ENCODE measurements around the gene COPB1.

COPB1 gene, protein sequence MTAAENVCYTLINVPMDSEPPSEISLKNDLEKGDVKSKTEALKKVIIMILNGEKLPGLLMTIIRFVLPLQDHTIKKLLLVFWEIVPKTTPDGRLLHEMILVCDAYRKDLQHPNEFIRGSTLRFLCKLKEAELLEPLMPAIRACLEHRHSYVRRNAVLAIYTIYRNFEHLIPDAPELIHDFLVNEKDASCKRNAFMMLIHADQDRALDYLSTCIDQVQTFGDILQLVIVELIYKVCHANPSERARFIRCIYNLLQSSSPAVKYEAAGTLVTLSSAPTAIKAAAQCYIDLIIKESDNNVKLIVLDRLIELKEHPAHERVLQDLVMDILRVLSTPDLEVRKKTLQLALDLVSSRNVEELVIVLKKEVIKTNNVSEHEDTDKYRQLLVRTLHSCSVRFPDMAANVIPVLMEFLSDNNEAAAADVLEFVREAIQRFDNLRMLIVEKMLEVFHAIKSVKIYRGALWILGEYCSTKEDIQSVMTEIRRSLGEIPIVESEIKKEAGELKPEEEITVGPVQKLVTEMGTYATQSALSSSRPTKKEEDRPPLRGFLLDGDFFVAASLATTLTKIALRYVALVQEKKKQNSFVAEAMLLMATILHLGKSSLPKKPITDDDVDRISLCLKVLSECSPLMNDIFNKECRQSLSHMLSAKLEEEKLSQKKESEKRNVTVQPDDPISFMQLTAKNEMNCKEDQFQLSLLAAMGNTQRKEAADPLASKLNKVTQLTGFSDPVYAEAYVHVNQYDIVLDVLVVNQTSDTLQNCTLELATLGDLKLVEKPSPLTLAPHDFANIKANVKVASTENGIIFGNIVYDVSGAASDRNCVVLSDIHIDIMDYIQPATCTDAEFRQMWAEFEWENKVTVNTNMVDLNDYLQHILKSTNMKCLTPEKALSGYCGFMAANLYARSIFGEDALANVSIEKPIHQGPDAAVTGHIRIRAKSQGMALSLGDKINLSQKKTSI

DNA sequence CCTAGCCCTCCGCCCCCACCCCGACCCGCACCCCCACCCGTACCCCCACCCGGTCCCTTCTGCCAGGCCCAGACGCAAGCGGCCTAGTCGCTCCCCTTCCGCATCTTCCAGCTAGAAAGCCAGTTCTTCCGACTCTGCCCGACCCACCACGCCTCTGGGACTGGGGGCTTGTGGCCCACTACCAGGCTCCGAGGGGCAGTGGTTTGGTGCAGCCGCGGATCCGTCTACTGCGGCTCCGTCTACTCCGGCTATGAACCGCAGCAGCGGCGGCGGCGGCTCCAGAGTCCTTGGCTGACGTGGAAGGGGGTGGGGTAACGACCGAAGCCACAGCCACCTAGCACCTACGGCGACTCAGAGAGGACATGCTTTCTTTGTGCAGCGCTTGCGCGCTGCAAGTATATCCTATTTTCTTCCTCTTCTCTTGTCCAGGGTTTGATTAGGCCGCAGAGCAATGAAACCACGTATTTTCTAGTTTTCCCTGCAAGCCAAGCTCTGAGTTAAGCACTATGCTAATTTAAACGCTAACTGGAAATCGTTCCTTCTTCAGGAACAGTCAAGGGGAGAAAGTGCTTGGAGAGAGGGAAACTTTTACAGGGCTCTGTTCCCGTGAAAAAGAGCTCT, at the start of gene COPB1:
COPB1 (minus strand) TSS at position 252 of the 621 bp plus-strand sequence. CDS start 883 bp downstream, outside the sequence.
- POLR2A ChIA-PET: interaction anchor here (0.6 to 1.6 kb wide), 9 partner anchors 14 to 392 kb away, joined by 3 to 9 read pairs (median 3); partner anchors contain the start of genes CYP2R1 and PSMA1
- CTCF ChIA-PET: no interaction called here
- peak; percentile 82 for DNase-seq (ENCODE audit: extremely low spot score)
- no peak for TF ChIP-seq LEF1 (IDR thresholded peaks at IDR 0.05; ENCODE audit: borderline replicate concordance)
- no peak for TF ChIP-seq TARDBP (IDR thresholded peaks at IDR 0.05)
- TF ChIP-seq SP1 (IDR thresholded peaks at IDR 0.05): no peak
- TF ChIP-seq NFRKB (IDR thresholded peaks at IDR 0.05): no peak
- peak; percentile 21; the same call in 1 of the 2 replicates for TF ChIP-seq ELF4 (IDR thresholded peaks at IDR 0.05)
- no peak for TF ChIP-seq FOXK2 (IDR thresholded peaks at IDR 0.05)

DNA sequence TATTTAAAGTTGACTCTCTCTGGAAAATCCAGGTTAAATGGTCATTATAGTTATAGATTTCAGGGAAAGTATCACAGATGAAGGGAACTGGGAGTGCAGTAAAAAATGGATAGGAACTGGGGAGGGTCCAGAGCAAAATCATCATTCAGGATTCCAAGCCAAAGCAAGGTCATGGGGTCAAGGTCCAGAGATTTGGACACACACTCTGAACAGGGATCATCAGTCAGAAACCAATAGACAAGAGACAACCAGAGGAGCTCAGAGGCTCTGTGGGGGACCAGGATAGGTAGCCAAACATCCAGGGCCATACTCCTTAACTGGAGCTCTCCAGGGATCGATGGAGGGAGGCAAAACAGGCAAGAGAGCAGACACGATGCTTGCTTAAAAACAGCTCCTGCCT, 47.8 kb upstream of the COPB1 start:
- CTCF ChIA-PET: no interaction called here
- no peak for TF ChIP-seq ELF4 (IDR thresholded peaks at IDR 0.05)
- no peak for TF ChIP-seq NFRKB (IDR thresholded peaks at IDR 0.05)
- TF ChIP-seq ZNF384 (IDR thresholded peaks at IDR 0.05): no peak
- no peak for TF ChIP-seq L3MBTL2 (conservative IDR thresholded peaks at IDR 0.05)
- TF ChIP-seq FOXK2 (IDR thresholded peaks at IDR 0.05): no peak
- no peak for TF ChIP-seq TARDBP (IDR thresholded peaks at IDR 0.05)
- TF ChIP-seq, protein P1, sequence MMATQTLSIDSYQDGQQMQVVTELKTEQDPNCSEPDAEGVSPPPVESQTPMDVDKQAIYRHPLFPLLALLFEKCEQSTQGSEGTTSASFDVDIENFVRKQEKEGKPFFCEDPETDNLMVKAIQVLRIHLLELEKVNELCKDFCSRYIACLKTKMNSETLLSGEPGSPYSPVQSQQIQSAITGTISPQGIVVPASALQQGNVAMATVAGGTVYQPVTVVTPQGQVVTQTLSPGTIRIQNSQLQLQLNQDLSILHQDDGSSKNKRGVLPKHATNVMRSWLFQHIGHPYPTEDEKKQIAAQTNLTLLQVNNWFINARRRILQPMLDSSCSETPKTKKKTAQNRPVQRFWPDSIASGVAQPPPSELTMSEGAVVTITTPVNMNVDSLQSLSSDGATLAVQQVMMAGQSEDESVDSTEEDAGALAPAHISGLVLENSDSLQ (IDR thresholded peaks at IDR 0.05): no peak
- TF ChIP-seq SUZ12 (IDR thresholded peaks at IDR 0.05): no peak
- no peak for TF ChIP-seq FOXA1 (IDR thresholded peaks at IDR 0.05)
- TF ChIP-seq LEF1 (IDR thresholded peaks at IDR 0.05; ENCODE audit: borderline replicate concordance): no peak
- TF ChIP-seq SP1 (IDR thresholded peaks at IDR 0.05): no peak
- no peak for TF ChIP-seq FOXM1 (IDR thresholded peaks at IDR 0.05; ENCODE audit: borderline replicate concordance)
- TF ChIP-seq CTBP1 (IDR thresholded peaks at IDR 0.05; ENCODE audit: borderline replicate concordance): no peak
- TF ChIP-seq ARNT (IDR thresholded peaks at IDR 0.05): no peak
- no peak for TF ChIP-seq HDGF (IDR thresholded peaks at IDR 0.05; ENCODE audit: borderline replicate concordance)
- POLR2A ChIA-PET: no interaction called here
- DNase-seq (ENCODE audit: extremely low spot score): no peak

DNA sequence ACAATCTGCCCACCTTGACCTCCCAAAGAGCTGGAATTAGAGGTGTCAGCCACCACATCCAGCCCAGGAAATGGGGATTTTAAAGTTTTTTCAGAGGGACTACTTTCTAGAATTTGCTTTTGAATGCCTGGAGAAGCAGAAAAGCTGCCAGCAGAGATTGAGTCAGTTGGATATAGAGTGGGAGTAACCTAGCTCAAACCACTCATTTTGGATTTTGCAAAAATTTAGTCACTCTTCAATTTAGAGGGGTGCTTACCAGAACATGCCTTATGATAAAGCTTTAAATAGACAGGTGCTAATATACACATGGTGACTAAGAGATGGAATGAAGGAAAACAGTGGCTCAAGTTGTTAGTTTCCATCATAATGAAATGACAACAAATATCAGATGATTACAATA, 47.1 kb upstream of the COPB1 start:
- no peak for TF ChIP-seq FOXM1 (IDR thresholded peaks at IDR 0.05; ENCODE audit: borderline replicate concordance)
- TF ChIP-seq SP1 (IDR thresholded peaks at IDR 0.05): no peak
- no peak for TF ChIP-seq LEF1 (IDR thresholded peaks at IDR 0.05; ENCODE audit: borderline replicate concordance)
- no peak for TF ChIP-seq FOXK2 (IDR thresholded peaks at IDR 0.05)
- no peak for TF ChIP-seq ZNF384 (IDR thresholded peaks at IDR 0.05)
- no peak for TF ChIP-seq TARDBP (IDR thresholded peaks at IDR 0.05)
- no peak for TF ChIP-seq SUZ12 (IDR thresholded peaks at IDR 0.05)
- TF ChIP-seq CTBP1 (IDR thresholded peaks at IDR 0.05; ENCODE audit: borderline replicate concordance): no peak
- no peak for TF ChIP-seq BHLHE40 (IDR thresholded peaks at IDR 0.05; ENCODE audit: borderline replicate concordance)
- no peak for TF ChIP-seq HDGF (IDR thresholded peaks at IDR 0.05; ENCODE audit: borderline replicate concordance)
- TF ChIP-seq L3MBTL2 (conservative IDR thresholded peaks at IDR 0.05): no peak
- ChIA-PET POLR2A (no interaction called here), CTCF (no interaction called here)
- DNase-seq (ENCODE audit: extremely low spot score): no peak

DNA sequence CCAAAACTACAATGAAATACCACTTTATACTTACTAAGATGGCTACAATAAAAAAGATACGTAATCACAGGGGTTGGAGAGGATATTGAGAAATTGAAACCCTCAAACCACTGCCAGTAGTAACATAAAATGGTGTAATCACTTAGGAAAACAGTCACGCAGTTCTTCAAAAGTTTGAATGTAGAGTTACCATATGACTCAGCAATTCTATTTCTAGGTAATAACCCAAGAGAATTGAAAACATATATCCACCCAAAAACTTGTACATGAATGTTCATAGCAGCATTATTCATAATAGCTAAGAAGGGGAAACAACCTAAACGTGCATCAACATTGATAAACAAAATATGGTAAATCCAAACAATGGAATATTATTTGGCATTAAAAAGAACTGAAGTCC, 45.0 kb upstream of the COPB1 start:
- TF ChIP-seq SUZ12 (IDR thresholded peaks at IDR 0.05) (no peak), ARNT (IDR thresholded peaks at IDR 0.05) (no peak), FOXA1 (IDR thresholded peaks at IDR 0.05) (no peak), TARDBP (IDR thresholded peaks at IDR 0.05) (no peak), BHLHE40 (IDR thresholded peaks at IDR 0.05; ENCODE audit: borderline replicate concordance) (no peak), CTBP1 (IDR thresholded peaks at IDR 0.05; ENCODE audit: borderline replicate concordance) (no peak)
- TF ChIP-seq, protein P1 (IDR thresholded peaks at IDR 0.05): no peak
- no peak for DNase-seq (ENCODE audit: extremely low spot score)
- POLR2A ChIA-PET: no interaction called here
- CTCF ChIA-PET: no interaction called here

DNA sequence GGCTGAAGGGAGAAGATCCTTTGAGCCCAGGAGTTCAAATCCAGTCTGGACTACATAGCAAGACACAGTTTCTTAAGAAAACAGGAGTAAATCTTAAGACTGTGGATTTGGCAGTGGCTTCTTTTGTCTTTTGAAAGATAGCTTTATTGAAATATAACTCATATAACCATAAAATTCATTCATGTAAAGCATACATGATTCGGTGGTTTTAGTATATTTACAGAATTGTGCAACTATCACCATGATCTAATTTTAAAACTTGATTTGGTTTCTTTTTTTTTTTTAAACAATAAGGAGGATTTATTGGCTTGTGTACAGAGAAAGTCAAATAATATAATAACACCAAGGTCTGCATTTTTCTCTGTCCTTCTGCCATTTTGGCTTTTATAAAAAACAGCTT, 43.6 kb upstream of the COPB1 start:
- no peak for DNase-seq (ENCODE audit: extremely low spot score)
- POLR2A ChIA-PET: no interaction called here
- CTCF ChIA-PET: no interaction called here
- TF ChIP-seq ELF4 (IDR thresholded peaks at IDR 0.05) (no peak), SP1 (IDR thresholded peaks at IDR 0.05) (no peak), FOXA1 (IDR thresholded peaks at IDR 0.05) (no peak), FOXM1 (IDR thresholded peaks at IDR 0.05; ENCODE audit: borderline replicate concordance) (no peak), HDGF (IDR thresholded peaks at IDR 0.05; ENCODE audit: borderline replicate concordance) (no peak), BHLHE40 (IDR thresholded peaks at IDR 0.05; ENCODE audit: borderline replicate concordance) (no peak), CTBP1 (IDR thresholded peaks at IDR 0.05; ENCODE audit: borderline replicate concordance) (no peak), LEF1 (IDR thresholded peaks at IDR 0.05; ENCODE audit: borderline replicate concordance) (no peak), NFRKB (IDR thresholded peaks at IDR 0.05) (no peak), FOXK2 (IDR thresholded peaks at IDR 0.05) (no peak), TARDBP (IDR thresholded peaks at IDR 0.05) (no peak), SUZ12 (IDR thresholded peaks at IDR 0.05) (no peak), L3MBTL2 (conservative IDR thresholded peaks at IDR 0.05) (no peak), ARNT (IDR thresholded peaks at IDR 0.05) (no peak)
- TF ChIP-seq, protein P1 (IDR thresholded peaks at IDR 0.05): no peak

Data from HEK293T (cell line).